ENCODE data around the gene LMF2.
"Not testable (repeated sequence)": the region's sequence is repeated elsewhere in the genome, so short reads cannot be mapped to it uniquely, and the experiment has no call there.

The LMF2 gene

DNA sequence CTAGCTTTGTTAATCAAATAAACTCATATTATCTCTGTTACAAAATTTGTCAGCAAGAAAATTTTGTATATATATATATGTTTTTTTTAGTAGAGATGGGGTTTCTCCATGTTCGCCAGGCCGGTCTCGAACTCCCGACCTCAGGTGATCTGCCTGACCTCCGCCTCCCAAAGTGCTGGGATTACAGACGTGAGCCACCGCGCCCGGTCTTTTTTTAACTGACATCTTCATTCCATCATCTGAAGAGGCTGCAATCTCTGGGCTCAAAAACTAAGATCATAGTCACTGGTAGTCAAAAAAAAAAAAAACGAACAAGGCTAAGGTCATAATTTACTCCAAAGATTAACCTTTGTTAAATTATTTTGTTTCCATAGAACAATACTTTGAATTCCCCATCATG is 32.9 kb upstream of the LMF2 start:
- H3K27ac ChIP-seq (ENCODE audit: poor library complexity, severe bottlenecking), result peak overlapping the region; percentile 86

GRCh38 chr22:50537765-50538164 is 30.3 kb upstream of the LMF2 start:
- DNase-seq (ENCODE audit: low spot score), result no peak
- no peak for ATAC-seq (ENCODE audit: low read depth)
- Histone ChIP-seq H3K27ac (ENCODE audit: poor library complexity, severe bottlenecking) (peak overlapping the region; percentile 86), H3K27me3 (ENCODE audit: insufficient read depth, poor library complexity, severe bottlenecking) (no peaks in the 10 kb centered on the region), H3K9me3 (ENCODE audit: severe bottlenecking) (no peaks in the 10 kb centered on the region), H3K4me1 (ENCODE audit: insufficient read depth, poor library complexity, severe bottlenecking) (peaks cover 32% of the 10 kb centered on the region), H3K4me3 (ENCODE audit: severe bottlenecking) (no peak overlapping the region), H3K36me3 (ENCODE audit: low read depth) (no peaks in the 10 kb centered on the region)
- TF ChIP-seq, protein P1, sequence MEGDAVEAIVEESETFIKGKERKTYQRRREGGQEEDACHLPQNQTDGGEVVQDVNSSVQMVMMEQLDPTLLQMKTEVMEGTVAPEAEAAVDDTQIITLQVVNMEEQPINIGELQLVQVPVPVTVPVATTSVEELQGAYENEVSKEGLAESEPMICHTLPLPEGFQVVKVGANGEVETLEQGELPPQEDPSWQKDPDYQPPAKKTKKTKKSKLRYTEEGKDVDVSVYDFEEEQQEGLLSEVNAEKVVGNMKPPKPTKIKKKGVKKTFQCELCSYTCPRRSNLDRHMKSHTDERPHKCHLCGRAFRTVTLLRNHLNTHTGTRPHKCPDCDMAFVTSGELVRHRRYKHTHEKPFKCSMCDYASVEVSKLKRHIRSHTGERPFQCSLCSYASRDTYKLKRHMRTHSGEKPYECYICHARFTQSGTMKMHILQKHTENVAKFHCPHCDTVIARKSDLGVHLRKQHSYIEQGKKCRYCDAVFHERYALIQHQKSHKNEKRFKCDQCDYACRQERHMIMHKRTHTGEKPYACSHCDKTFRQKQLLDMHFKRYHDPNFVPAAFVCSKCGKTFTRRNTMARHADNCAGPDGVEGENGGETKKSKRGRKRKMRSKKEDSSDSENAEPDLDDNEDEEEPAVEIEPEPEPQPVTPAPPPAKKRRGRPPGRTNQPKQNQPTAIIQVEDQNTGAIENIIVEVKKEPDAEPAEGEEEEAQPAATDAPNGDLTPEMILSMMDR (IDR thresholded peaks at IDR 0.05; ENCODE audit: poor library complexity, severe bottlenecking), result no peak

More for the DNA sequence above, 32.9 kb upstream of the LMF2 start:
- TF ChIP-seq, protein P1 (IDR thresholded peaks at IDR 0.05; ENCODE audit: poor library complexity, severe bottlenecking), result no peak
- Histone ChIP-seq H3K4me3 (ENCODE audit: severe bottlenecking) (no peak overlapping the region), H3K27me3 (ENCODE audit: insufficient read depth, poor library complexity, severe bottlenecking) (no peaks in the 10 kb centered on the region), H3K9me3 (ENCODE audit: severe bottlenecking) (no peaks in the 10 kb centered on the region), H3K4me1 (ENCODE audit: insufficient read depth, poor library complexity, severe bottlenecking) (peaks cover 38% of the 10 kb centered on the region), H3K36me3 (ENCODE audit: low read depth) (no peaks in the 10 kb centered on the region)
- ATAC-seq (ENCODE audit: low read depth), result no peak
- no peak for DNase-seq (ENCODE audit: low spot score)

- H3K4me1 ChIP-seq (ENCODE audit: insufficient read depth, poor library complexity, severe bottlenecking), result peaks cover 20% of the 10 kb centered on the region
- no peak for ATAC-seq (ENCODE audit: low read depth)
- no peak for DNase-seq (ENCODE audit: low spot score)
- H3K4me3 ChIP-seq (ENCODE audit: severe bottlenecking), result no peak overlapping the region
- no peaks in the 10 kb centered on the region for H3K36me3 ChIP-seq (ENCODE audit: low read depth)
- H3K9me3 ChIP-seq (ENCODE audit: severe bottlenecking), result no peaks in the 10 kb centered on the region
- TF ChIP-seq, protein P1 (IDR thresholded peaks at IDR 0.05; ENCODE audit: poor library complexity, severe bottlenecking), result no peak
- H3K27ac ChIP-seq (ENCODE audit: poor library complexity, severe bottlenecking), result no peak overlapping the region
- H3K27me3 ChIP-seq (ENCODE audit: insufficient read depth, poor library complexity, severe bottlenecking), result no peaks in the 10 kb centered on the region
These were observed 28.7 kb upstream of the LMF2 start for GRCh38 chr22:50536226-50536625.

- TF ChIP-seq, protein P1 (IDR thresholded peaks at IDR 0.05; ENCODE audit: poor library complexity, severe bottlenecking), result no peak
- H3K27ac ChIP-seq (ENCODE audit: poor library complexity, severe bottlenecking), result no peak overlapping the region
- no peak for ATAC-seq (ENCODE audit: low read depth)
These were observed 27.6 kb upstream of the LMF2 start for GRCh38 chr22:50535113-50535512.

GRCh38 chr22:50533856-50534711 is 26.6 kb upstream of the LMF2 start:
- not testable (repeated sequence) for H3K9me3 ChIP-seq (ENCODE audit: severe bottlenecking); H3K4me1 ChIP-seq (ENCODE audit: insufficient read depth, poor library complexity, severe bottlenecking); H3K4me3 ChIP-seq (ENCODE audit: severe bottlenecking); H3K36me3 ChIP-seq (ENCODE audit: low read depth); DNase-seq (ENCODE audit: low spot score); H3K27me3 ChIP-seq (ENCODE audit: insufficient read depth, poor library complexity, severe bottlenecking); ATAC-seq (ENCODE audit: low read depth); H3K27ac ChIP-seq (ENCODE audit: poor library complexity, severe bottlenecking)

More at GRCh38 chr22:50535113-50535512, 27.6 kb upstream of the LMF2 start:
- no peak overlapping the region for H3K4me3 ChIP-seq (ENCODE audit: severe bottlenecking)
- no peak for DNase-seq (ENCODE audit: low spot score)
- H3K4me1 ChIP-seq (ENCODE audit: insufficient read depth, poor library complexity, severe bottlenecking), result peaks cover 14% of the 10 kb centered on the region
- no peaks in the 10 kb centered on the region for H3K27me3 ChIP-seq (ENCODE audit: insufficient read depth, poor library complexity, severe bottlenecking)
- H3K9me3 ChIP-seq (ENCODE audit: severe bottlenecking), result no peaks in the 10 kb centered on the region
- H3K36me3 ChIP-seq (ENCODE audit: low read depth), result no peaks in the 10 kb centered on the region
